ENCODE measurements around the gene PIGH.
"Not testable (repeated sequence)": the region's sequence is repeated elsewhere in the genome, so short reads cannot be mapped to it uniquely, and the experiment has no call there.

GRCh38 chr14:67600562-67600974 lies 500 bp upstream of the PIGH start:
- not testable (repeated sequence) for TF ChIP-seq CTCF, POLR2A (IDR thresholded peaks at IDR 0.05)
